Right renal cortex interstitium (tissue), 3 donors: Measurements from ENCODE around the gene HDAC2. TPM values are rescaled to one million over a fixed set of nuclear protein-coding genes. Genes with fewer than 3 reads are reported as not detected.
A peak's percentile ranks its signal among the peaks of the same experiment; 100 is the strongest.
"Not testable (repeated sequence)": the region's sequence is repeated elsewhere in the genome, so short reads cannot be mapped to it uniquely, and the experiment has no call there.

Experiments used
- DNase-seq, 3 donors: peaks; one replicate each; pipeline ENCODE4 v3.0.0-alpha.2; 2013; ENCODE audit warnings: low read depth in 3 of 3, low spot score in 2 of 3
- polyA plus RNA-seq, 3 donors: library from polyadenylated mRNA; unstranded; fragments of 120-200 nt; gene quantifications; one replicate each; pipeline ENCODE4 v1.2.1, GENCODE V29; 2013; ENCODE audit not compliant: insufficient read length in 3 of 3

HDAC2 gene
- 100 to 1,000 TPM; 272 to 282 (median 277) TPM for polyA plus RNA-seq

DNA sequence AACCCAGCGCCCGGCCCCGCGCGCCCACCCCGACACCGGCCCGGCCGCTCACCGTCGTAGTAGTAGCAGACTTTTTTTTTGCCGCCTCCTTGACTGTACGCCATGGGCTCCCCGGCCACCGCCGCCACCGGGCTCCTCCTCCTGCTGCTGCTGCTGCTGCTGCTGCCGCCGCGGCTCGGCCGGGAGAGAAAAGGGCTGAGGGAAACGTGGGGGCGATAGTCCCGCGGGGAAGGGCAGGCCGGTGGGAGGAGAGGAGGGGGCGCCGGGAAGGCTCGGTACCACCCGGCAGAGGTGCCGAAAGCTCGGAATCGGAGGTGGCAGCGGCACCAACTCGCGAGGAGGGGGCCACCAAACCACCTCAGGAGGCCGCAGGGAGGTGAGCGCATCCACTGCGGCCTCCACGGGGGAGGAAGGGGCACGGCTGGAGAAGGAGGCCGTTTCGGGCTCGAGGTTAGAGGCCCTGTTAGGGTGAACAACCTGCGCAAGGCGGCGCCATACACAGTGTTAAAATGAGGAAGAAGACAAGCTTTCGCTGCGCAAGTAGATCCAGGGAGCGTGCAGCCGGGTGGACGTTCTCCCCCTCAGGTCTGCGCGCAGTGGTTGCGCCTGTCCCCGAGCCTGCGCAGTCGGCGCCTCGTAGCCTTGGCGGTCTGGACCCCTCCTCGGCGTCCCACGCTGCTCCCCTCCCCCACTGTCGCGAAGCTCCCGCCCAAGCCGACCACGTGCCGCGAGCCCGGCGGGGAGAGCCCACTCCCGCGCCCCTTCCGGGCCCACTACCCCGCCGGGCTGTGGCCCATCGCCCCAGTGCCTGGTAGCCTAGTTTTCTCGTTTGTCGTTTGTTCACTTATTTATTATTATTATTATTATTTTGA, at the start of gene HDAC2:
HDAC2 (minus strand) TSS at position 344 of the 872 bp plus-strand sequence; CDS start at position 104, 240 bp downstream.
- peak; percentile 75 to 85 (median 78) for DNase-seq

DNA sequence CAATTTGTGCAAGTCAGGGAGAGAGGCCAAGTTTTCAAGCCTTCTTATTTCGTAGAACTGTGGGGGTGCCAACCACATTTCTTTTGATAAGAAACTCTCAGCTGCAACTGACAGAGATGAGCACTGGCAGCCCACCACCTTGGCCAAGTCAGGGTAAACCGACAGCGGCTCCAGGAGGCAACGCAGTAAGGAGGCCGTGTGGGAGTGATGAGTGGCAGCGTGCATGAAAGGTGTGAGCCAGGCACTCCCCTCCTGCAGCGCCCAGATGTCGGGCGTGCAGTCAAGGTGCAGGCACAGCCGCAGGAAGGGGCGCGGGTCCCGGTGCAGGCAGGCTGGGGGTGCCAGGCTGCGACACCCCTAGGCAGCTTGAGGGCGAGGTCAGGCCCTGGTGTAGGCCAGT, 49.2 kb upstream of the HDAC2 start:
- no peak for DNase-seq

DNA sequence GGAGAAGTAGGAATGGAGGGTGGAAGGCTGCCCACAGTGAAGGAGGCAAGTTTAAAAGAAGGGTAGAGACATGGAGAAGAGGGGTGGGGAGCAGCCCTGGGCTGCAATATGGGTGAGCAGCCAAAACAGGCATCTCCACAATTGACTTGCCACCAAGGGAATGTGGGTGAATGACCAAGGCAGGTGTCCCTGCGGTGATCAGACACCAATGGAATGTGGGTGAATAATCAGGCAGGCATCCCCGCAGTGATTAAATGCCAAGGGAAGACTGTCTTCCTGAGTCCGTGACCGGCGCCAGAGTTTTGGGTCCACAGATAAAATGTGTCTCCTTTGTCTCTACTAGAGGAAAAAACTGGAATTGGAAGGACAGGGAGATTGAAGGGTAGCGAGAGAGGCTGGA, 46.2 kb upstream of the HDAC2 start:
- DNase-seq: not testable (repeated sequence)

DNA sequence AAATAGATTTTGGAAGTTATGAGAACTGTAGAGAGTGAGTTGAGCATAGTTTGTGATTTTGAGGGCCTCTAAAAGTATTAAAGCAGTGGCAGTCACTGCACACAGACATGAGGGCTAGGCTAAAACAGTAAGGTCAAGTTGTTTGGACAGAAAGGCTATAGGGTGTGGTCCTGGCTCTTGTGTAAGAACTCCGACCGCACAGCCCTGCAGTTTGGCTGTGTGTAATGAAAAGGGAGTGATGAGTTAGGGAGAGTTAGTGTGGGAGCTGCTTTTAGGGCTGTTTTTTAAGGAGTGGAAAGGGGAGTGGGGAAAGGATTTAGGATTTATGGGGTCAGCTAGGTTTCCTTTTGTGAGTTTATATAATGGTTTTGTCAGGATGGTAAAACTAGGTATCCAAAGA, 43.2 kb upstream of the HDAC2 start:
- not testable (repeated sequence) for DNase-seq

DNA sequence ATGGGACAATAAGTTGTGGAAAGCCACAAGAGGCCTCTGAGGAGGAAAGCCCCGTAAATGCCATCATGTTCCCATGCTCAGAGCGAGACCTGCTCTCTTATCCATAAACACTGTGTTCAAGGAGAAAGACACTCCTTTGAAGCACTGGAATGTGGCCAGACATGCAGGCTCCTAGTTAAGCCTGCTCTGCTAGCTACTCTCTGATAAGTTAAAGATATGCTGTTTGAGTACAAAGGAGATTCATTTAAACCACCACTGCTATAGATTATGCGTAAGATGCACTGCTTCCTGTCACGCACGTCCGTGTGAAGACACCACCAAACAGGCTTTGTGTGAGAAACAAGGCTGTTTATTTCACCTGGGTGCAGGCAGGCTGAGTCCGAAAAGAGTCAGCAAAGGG, 40.5 kb upstream of the HDAC2 start:
- DNase-seq: not testable (repeated sequence)

DNA sequence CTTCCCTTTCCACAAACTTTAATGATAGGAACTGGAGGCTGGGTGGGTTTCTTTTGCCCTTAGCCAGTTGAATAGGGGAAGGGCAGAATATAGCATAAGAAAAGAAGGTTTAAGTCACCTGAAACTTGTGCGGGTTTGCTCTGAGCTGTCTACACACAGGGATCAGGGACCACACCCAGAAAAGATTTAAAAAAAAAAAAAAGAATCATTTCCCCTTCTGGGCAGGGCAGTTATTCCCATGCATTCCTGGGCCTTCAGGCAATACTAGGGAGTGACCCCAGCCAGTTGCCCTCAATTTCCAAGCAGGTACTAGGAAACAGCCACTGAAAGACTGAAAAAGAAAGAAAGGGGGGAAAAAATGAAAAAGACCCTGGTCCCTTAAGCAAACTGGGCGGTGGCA, 39.6 kb upstream of the HDAC2 start:
- DNase-seq: no peak

DNA sequence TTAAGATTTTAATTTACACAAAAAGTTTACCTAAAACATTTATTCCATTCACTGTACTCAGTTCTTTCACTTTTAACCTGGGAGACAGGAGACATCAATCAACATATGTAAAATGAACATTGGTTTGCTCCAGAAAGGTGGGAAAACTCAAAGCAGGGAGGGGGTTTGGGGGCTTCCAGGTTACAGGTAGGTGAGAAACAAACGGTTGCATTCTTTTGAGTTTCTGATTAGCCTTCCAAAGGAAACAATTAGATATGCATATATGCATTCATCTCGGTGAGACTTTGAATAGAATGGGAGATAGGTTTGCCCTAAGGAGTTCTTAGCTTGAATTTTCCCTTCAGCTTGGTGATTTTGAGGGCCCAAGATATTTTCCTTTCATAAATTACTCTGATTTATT, 38.2 kb upstream of the HDAC2 start:
- no peak for DNase-seq

DNA sequence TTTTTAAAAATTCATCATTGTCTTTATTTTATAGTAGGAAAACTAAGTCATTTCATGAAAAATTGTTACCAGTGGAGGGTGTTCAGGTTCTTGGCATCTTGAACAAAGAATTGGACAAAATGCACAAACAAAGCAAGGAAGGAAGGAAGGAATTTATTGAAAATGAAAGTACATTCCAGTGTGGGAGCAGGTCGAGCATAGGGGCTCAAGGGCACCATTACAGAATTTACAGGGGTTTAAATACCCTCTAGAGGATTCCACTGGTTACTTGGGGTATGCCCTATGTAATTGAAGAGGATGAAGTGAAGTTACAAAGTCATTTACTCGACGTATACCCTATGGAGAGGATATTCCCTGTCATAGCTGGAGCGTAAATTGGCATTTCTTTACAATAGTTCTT, 37.4 kb upstream of the HDAC2 start:
- no peak for DNase-seq

DNA sequence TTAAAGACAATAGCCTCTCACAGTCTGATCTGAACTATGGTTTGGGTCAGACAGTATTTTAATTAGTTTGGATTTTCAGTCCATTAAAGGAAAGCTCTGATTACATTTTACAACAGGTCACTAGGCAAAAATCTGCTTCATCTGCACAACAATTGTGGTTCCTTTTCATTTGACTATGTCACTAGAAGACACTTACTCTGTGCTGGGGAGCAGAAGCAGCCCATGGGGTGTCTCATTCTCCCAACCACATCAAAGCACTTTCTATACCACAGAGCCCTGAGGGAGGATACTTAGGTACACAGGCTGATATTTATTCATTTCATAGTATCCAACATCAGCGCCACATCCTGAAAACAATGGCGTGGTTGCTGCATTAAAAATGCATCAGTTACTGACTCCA, 36.6 kb upstream of the HDAC2 start:
- DNase-seq: no peak

DNA sequence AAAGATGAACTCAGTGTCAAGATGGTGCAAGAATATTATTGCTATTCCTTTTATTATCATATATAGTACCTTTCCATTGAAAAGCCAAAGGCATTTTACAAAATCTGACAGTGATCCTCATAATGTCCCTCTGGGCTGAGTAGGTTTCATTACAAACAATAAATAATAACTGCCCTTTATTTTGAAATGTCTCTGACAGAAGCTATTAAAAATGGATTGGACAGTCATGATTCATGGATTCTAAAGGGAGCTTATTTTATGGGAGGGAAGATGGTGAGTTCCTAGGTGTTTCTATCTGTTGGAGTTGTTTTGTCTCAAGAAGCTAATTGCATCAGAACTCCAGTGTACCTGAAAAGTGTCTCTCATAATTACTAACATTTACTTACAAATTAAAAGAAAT, 30.4 kb upstream of the HDAC2 start:
- no peak for DNase-seq

DNA sequence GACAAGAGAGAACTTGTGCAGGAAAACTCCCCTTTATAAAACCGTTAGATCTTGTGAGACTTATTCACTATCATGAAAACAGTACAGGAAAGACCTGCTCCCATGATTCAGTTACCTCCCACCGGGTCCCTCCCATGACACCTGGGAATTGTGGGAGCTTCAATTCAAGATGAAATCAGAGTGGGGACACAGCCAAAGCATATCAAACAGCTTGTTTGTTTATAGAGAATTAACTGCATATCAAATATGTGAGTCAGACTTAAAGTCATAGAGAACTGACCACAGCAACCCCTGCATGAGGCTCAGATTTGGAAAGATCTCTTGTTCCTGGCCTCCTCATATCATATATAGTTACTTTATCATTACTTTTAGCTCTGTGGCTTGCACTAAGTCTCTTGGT, 29.1 kb upstream of the HDAC2 start:
- DNase-seq: no peak

DNA sequence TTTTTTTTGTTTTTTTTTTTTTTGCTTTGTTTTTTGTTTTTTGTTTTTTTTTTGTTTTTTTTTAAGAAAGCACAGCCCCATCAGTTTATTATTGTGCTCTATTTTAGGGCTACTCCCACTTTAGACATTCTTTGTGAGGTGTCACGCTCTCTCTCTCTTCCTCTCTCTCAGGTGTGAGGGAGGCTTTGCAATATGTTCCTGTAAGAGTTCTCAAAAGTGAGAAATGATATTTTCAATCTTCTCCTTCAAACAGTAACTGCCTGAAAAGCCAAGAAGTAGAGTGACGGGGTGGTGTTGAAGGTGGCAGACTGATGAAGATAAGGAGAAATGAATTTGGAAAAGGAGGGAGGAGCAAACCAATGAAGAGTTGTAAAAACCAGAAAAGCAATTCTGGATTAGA, 28.3 kb upstream of the HDAC2 start:
- DNase-seq: no peak

DNA sequence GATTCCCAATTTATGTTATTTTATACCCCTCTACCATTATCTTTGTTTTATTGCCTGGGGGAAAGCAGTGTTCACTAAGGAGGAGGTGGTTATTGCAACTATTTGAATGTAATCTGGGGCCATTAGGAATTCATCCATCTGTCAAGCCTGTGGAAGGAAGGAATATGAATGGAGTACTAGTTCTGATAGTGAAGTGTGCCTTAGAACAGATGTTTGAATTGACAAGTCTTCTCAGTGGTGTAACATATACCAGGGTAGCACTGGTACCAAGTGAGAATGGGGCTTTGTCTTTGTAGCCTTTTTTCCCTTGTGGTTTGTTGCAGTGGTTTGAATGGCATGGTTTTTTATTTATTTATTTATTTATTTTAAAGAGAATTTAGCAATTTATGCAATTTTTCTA, 27.9 kb upstream of the HDAC2 start:
- no peak for DNase-seq

DNA sequence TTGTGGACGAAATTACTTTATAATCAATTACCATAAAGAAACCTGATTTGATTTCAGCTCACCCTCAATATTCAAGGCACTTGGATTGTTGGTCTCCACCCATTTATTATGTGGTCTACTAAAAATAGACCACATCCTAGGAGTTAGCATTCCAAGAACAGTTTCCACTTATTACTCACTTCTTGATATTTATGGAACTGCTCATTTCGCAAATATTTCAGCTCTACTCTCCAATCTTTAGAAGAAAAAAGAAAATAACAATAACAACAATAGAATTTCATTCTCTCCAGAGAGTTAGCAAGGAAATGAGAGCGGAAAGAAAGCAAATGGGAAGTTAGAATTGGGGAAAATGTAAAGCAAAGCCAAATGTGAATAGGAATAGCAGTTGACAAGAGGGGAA, 26.2 kb upstream of the HDAC2 start:
- DNase-seq: no peak

DNA sequence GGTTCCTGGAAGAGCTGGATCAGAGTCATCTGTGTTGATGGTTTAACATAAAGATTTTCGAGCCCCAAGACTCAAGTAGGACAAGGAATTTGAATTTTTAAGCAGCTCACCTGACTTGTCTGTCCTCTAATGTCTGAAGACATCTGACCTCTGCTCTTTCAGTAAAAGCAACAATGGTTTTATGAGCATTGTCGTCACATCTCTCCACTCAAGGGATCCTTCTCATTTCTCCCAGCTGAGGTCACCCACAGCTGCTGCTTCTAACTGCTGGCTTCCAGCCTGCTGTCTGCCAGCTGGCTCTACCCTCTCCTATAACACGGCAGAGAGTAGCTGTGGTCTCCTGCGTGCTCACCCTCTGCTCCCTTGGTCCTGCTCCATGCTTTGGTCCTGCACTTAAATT, 24.7 kb upstream of the HDAC2 start:
- DNase-seq: no peak

DNA sequence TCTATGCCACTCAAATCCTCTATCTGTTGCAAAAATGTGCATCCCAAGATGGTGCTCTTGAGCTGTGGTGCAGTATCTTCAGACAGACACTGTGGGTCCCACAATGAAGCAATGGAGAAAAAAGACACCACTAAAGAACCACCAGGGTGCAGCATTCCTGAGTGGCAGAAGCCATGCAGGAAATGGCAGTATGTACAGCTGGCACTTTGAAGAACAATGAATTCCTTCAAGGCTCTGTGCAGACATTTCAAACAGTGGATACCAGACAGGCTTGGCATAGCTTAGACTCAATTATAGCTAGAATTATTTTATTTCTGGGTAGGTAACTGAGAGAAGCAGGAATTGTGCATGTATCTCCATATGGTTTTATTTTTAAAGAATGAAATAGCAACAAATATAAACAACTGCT, 24.0 kb upstream of the HDAC2 start:
- no peak for DNase-seq

DNA sequence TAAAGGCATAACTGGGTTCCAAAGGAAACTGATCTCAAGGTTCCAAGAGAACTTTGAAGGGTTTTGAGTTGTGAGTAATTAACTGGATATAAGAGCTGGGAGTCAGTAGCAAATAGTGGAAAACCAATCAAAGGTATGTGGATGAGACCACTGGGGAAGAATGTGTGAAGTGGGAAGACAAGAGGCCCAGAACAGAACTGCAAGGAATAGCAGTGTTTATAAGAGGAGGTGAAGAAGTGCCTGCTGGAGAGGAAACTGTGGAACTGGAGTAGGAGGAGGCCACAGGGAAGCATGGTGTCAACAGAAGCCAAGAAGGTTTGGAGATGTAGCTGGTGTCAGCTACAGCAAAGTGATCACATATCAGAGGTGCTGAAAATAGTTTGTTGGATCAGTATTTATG, 18.7 kb upstream of the HDAC2 start:
- DNase-seq: no peak

DNA sequence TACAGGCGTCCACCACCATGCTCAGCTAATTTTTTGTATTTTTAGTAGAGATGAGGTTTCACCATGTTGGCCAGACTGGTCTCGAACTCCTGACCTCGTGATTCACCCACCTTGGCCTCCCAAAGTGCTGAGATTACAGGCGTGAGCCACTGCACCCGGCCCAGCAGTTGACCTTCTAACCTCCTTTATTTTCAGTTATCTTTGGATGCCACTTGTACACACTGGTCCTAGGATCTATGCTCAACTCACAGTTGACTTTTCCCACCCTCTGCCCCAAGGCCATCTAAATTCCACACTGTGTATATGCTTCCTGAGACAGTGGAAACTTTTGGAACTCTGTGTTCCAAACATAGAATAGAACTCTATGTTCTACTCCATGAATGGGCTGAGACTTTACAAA, 11.7 kb upstream of the HDAC2 start:
- DNase-seq: not testable (repeated sequence)

DNA sequence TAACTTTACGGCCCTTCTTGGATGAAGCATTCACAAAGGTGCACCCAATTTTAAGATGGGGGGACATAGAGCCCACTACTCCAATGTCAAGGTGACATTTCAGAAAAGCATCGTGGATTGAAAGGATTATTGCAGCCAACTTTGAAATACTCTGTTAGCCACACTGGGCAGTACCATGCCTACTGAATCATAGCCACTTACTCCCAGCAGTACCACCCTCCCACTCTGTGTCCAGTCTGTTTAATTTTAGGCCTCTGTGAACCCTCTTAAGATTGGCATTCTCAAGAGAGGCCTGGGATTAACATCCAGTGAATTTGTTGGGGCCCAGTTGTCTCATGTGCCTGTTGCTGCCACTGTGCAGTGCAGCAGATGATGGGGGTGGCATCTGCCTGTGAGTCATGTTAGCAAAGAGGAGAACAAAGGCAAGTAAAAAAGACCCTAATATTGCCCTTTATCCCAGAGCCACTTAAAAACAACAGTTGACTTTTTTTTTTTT, 11.2 kb upstream of the HDAC2 start:
- DNase-seq: no peak

DNA sequence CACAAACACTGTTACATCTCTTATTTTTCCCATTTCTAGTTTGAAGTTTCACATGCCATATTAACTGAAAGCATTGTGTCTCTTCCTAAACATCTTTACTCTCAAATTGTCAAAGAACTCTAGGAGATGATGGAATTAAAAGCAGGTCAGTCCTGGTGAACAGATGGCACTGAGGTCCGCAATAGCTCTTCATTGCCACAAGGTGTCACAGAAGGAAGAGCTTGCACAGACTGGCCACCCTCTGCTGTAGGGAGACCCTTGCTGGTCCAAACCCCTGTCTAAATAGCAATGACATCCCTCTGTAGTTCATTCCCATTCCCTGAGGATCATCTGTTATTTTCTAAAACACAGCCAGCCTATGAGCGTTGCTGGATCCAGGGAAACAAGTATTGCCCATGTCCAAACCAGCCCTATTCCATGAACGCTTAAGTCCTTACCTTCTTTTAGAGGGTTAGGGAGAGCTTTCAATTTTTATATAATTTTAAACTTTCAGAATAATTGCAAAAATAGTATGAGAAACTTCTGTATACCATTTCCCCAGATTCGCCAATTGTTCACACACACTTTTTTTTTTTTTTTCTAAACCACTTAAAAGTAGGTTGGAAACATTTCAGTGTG, 10.1 kb upstream of the HDAC2 start:
- no peak for DNase-seq

DNA sequence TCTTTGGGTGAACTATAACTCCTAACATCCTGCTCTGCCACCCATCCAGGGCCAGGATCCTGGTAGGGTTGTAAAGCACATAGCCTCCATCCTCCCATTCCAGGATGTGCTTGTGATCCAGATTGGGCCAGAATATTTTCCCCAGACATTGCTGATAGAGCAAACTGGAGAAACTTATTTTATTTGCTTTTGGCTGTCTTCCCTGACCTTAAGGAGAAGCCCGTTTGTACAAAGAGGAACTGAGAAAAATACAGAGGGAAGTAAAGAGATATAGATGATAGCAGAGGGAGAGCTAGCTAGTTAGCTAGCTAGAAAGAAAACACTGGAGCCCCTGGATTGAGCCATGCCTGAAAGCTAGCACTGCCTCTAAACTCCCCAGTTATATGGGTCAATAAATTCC, 9.0 kb upstream of the HDAC2 start:
- no peak for DNase-seq

DNA sequence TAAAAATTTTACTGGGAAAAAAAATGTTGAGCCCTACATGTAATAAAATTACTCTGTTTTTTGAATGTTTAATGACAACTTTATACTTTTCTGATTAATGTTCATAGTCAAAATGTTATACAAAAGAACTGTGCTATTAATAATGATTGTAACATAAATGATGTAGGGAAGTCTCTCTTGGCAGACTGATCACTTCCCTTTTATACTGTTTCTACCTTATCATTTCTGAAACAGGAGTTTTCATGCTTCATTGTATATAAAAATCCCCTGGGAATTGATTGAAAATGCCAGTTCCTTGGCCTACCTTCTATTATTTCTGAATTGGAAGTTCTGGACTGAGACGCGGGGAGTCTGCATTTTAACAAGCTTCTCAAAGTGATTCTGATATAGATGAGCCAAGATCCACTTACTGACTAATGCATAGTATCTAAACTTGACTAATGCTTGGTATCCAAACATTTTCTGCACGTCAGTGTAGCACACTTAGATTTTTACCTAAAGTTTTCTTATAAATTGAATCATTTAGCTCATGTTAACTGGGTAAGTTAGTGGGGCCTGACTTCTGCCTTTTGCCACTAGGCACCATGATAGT, 7.2 kb upstream of the HDAC2 start:
- DNase-seq: no peak
